K562 (cell line): ENCODE measurements around the gene NUDT14. TPM values are rescaled to one million over a fixed set of nuclear protein-coding genes. Genes with fewer than 3 reads are reported as not detected.

Source experiments
- ATAC-seq: fragments of 200-7000 bp; cut with Tn5 transposase; 3 replicates; pipeline ENCODE4 v1.9.1; 2020; ENCODE audit warnings: moderate library complexity
- BruUV-seq: library from RNA; stranded (reverse); fragments of 400-500 nt; replicated peaks from 2 replicates; lab custom pipeline; 2021; lab: Mats Ljungman, UMichigan
- CTCF ChIA-PET: fragments of 300-600 bp; formaldehyde crosslinking; extraction: SDS; loops from one replicate; lab custom pipeline; 2021; ENCODE audit warnings: low intra/inter-chr PET ratio; lab: Yijun Ruan, JAX
- POLR2A ChIA-PET: fragments of 300-600, 350-650 bp; sonication (Branson Sonifier 250); formaldehyde crosslinking; extraction: SDS; loops from one replicate; lab custom pipeline; 2021; ENCODE audit warnings: antibody characterized with exemption, inconsistent platforms; lab: Yijun Ruan, JAX
- DNase-seq, 4 experiments: peaks; one replicate each; pipeline versions ENCODE4 v3.0.0 to v3.0.0-alpha.2; 2011 to 2018; ENCODE audit warnings: low spot score in 3 of 4, mixed read lengths in 3 of 4; ENCODE audit errors: extremely low read depth in 1 of 4
- FAIRE-seq: peaks from 2 replicates; lab custom pipeline; 2011; peaks lifted over from hg19 to GRCh38; lab: Jason Lieb, UNC
- H2AFZ ChIP-seq: 2 replicates; pipeline ENCODE4 v1.6.0; 2011; ENCODE audit warnings: low read depth, low read length, control low read depth, inconsistent platforms
- H3K27ac ChIP-seq: fragments of 200-600 bp; 3 replicates; pipeline ENCODE4 v1.8.0; 2011; ENCODE audit warnings: low read depth, mild to moderate bottlenecking, control low read depth, inconsistent platforms, low read length, moderate library complexity, mixed read lengths; ENCODE audit errors: extremely low read depth
- H3K27me3 ChIP-seq, 2 experiments: fragments of 300-600 bp in 1 of 2; 2 replicates in 1 of 2; 3 replicates in 1 of 2; pipeline versions ENCODE4 v1.6.0 to v1.8.0; 2011; ENCODE audit warnings: inconsistent platforms in 2 of 2, low read length in 2 of 2, mild to moderate bottlenecking in 1 of 2, mixed read lengths in 1 of 2, moderate library complexity in 1 of 2; ENCODE audit not compliant: control insufficient read depth in 2 of 2, insufficient read depth in 2 of 2
- H3K36me3 ChIP-seq: fragments of 300-600 bp; 3 replicates; pipeline ENCODE4 v1.8.0; 2011; ENCODE audit warnings: mild to moderate bottlenecking, low read length, inconsistent platforms; ENCODE audit not compliant: control insufficient read depth, insufficient read depth
- H3K4me1 ChIP-seq, 2 experiments: fragments of 200-600 bp in 1 of 2; replicated peaks in 1 of 2; 2 replicates in 1 of 2; 3 replicates in 1 of 2; pipeline versions ENCODE4 v1.5.1 to v1.8.0; 2011; ENCODE audit warnings: inconsistent platforms in 2 of 2, low read length in 2 of 2, mild to moderate bottlenecking in 1 of 2, mixed read lengths in 1 of 2, moderate library complexity in 1 of 2; ENCODE audit not compliant: control insufficient read depth in 2 of 2, insufficient read depth in 2 of 2
- H3K4me2 ChIP-seq: 2 replicates; pipeline ENCODE4 v1.6.1; 2011; ENCODE audit warnings: low read length, control low read depth, inconsistent platforms, mixed read lengths; ENCODE audit not compliant: insufficient read depth
- H3K4me3 ChIP-seq: fragments of 200-600 bp; sonication (generic), shearing (Covaris generic); 2 replicates; pipeline ENCODE4 v1.5.1; 2016; ENCODE audit warnings: control low read depth, inconsistent platforms
- H3K79me2 ChIP-seq: fragments of 200-600 bp; 3 replicates; pipeline ENCODE4 v1.8.0; 2011; ENCODE audit warnings: low read length, inconsistent platforms; ENCODE audit not compliant: control insufficient read depth, insufficient read depth
- H3K9ac ChIP-seq, 2 experiments: 2 replicates each; pipeline versions ENCODE4 v1.6.0 to v1.6.1; 2011; ENCODE audit warnings: low read depth in 2 of 2, low read length in 2 of 2, control low read depth in 1 of 2, inconsistent platforms in 1 of 2, mild to moderate bottlenecking in 1 of 2, mixed read lengths in 1 of 2; ENCODE audit not compliant: insufficient read depth in 1 of 2
- H3K9me1 ChIP-seq: one replicate; pipeline ENCODE4 v1.6.0; 2011; ENCODE audit warnings: inconsistent platforms, mild to moderate bottlenecking, low read length, moderate library complexity; ENCODE audit not compliant: control insufficient read depth, insufficient read depth
- H3K9me3 ChIP-seq: replicated peaks from 2 replicates; pipeline ENCODE4 v1.5.1; 2011; ENCODE audit warnings: low read depth, low read length, inconsistent platforms; ENCODE audit not compliant: control insufficient read depth, insufficient read depth
- H4K20me1 ChIP-seq: replicated peaks from 2 replicates; pipeline ENCODE4 v1.6.1; 2011; ENCODE audit warnings: low read length, inconsistent platforms, mixed read lengths; ENCODE audit not compliant: control insufficient read depth, insufficient read depth
- PCBP2 ChIP-seq: fragments of 200-400 bp; formaldehyde crosslinking; IDR thresholded peaks from 2 replicates; pipeline ENCODE4 v1.6.1; 2018; ENCODE audit warnings: low read length, low read depth, mild to moderate bottlenecking, moderate library complexity; ENCODE audit not compliant: poor library complexity, severe bottlenecking
- POLR2G ChIP-seq: fragments of 200-400 bp; formaldehyde crosslinking; IDR thresholded peaks from 2 replicates; pipeline ENCODE4 v1.6.1; 2017; ENCODE audit warnings: low read depth, mild to moderate bottlenecking, antibody characterized with exemption, low read length, moderate library complexity
- WGBS: fragments of 100-300 bp; shearing (Covaris generic); methylation state at CpG from one replicate; pipeline ENCODE4 v1.1.6; 2016; ENCODE audit warnings: low coverage, mixed read lengths; ENCODE audit not compliant: insufficient coverage; ENCODE audit errors: missing lambda C conversion rate; 5-methylcytosine and 5-hydroxymethylcytosine counted together
- in situ Hi-C: fragments of 300-500 bp; cut with MboI; formaldehyde crosslinking; loops from 4 replicates; pipeline ENCODE4 v1.15.0; 2018; ENCODE audit warnings: inconsistent platforms, mixed read lengths
- intact Hi-C: fragments of 100-400 bp; cut with micrococcal nuclease; formaldehyde crosslinking; loops from 2 replicates; pipeline ENCODE4 v1.14.2; 2022
- polyA plus RNA-seq, 8 experiments: library from polyadenylated mRNA; depleted of rRNA in 4 of 8; stranded (reverse) in 5 of 8; unstranded in 3 of 8; fragments of >200 nt; fragmentation: Nextera tagmentation in 2 of 8; fragmentation: Illumina TruSeq in 1 of 8; extraction: Ambion mirVana in 2 of 8; extraction: Trizol in 1 of 8; gene quantifications; 2 replicates each; pipeline versions ENCODE4 v1.2.1 to v1.2.3, GENCODE V29; 2011 to 2014; ENCODE audit warnings: inconsistent platforms in 1 of 8, missing spikeins in 1 of 8
- total RNA-seq, 7 experiments: library from RNA; depleted of rRNA in 6 of 7; stranded (reverse); fragments of >200 nt in 6 of 7; fragmentation: Illumina TruSeq in 2 of 7; extraction: Trizol in 2 of 7; gene quantifications; 2 replicates each; pipeline versions ENCODE4 v1.2.1 to v1.2.3, GENCODE V29; 2011 to 2021; ENCODE audit warnings: low replicate concordance in 1 of 7

The NUDT14 gene
- total and polyA plus RNA-seq, 9 of the 15 experiments (the other 6 are each of a cell fraction or from before 2014, with no cell fraction given) = 0.14 to 16.3 (median 8.2) TPM

- Histone ChIP-seq H3K9me3 (no peaks in the 10 kb centered on the region), H3K27ac (no peak overlapping the region), H3K4me2 (no peak overlapping the region), H3K4me1 (peaks cover 0 to 67% of the 10 kb centered on the region in 2 experiments; a peak in 2 of 5 replicates), H3K9me1 (no peaks in the 10 kb centered on the region), H4K20me1 (peaks cover 12% of the 10 kb centered on the region; the same call in 1 of the 2 replicates), H3K9ac (no peak overlapping the region), H3K27me3 (peaks cover 0 to 5% of the 10 kb centered on the region in 2 experiments; a peak in 1 of 5 replicates), H3K4me3 (no peak overlapping the region), H3K79me2 (no peaks in the 10 kb centered on the region), H2AFZ (no peak overlapping the region), H3K36me3 (no peaks in the 10 kb centered on the region; the same call in 2 of the 3 replicates)
- BruUV-seq = no TSS peak
- POLR2A ChIA-PET = interaction anchor here (0.6 to 1.0 kb wide), 2 partner anchors 9 to 41 kb away, joined by 3 read pairs; no protein-coding TSS in a partner anchor
- in situ Hi-C loops (loop anchor here (5.0 kb wide), 1 partner anchor 62 kb away; no protein-coding TSS in a partner anchor), intact Hi-C loops (loop anchor here (5.0 kb wide), 1 partner anchor 77 kb away; no protein-coding TSS in a partner anchor)
- CTCF ChIA-PET = no interaction called here
- ATAC-seq (no peak), DNase-seq (no peak), FAIRE-seq (no peak)
- TF ChIP-seq PCBP2 (no peak), POLR2G (peak; percentile 45; the same call in 1 of the 2 replicates)
- 30% methylated on average over 9 of the region's 21 CpGs for WGBS
These were observed 24.0 kb upstream of the NUDT14 start for GRCh38 chr14:105204931-105205672.
